RWPE1 (cell line): Measurements from ENCODE around the gene ACIN1.

Experiments used
- CTCF ChIA-PET: fragments of 350-600 bp; sonication (Branson Sonifier 250); formaldehyde crosslinking; extraction: SDS; loops from one replicate; lab custom pipeline; 2021; lab: Yijun Ruan, JAX
- POLR2A ChIA-PET: fragments of 400-600 bp; formaldehyde crosslinking; extraction: SDS; loops from one replicate; lab custom pipeline; 2020; ENCODE audit warnings: antibody characterized with exemption; ENCODE audit not compliant: low non-redundant PET; lab: Yijun Ruan, JAX
- DNase-seq: peaks from one replicate; pipeline ENCODE4 v3.0.0; 2012; ENCODE audit warnings: low spot score
- H3K27ac ChIP-seq: fragments of 450-650 bp; 2 replicates; pipeline ENCODE4 v1.5.1; 2017
- CTCF ChIP-seq: fragments of 450-650 bp; conservative IDR thresholded peaks from 2 replicates; pipeline ENCODE4 v1.5.1; 2017; ENCODE audit warnings: low read depth, mild to moderate bottlenecking

Gene ACIN1

GRCh38 chr14:23025151-23025814, 69.7 kb downstream of the ACIN1 start:
- peak overlapping the region; percentile 21; the same call in 1 of the 2 replicates for H3K27ac ChIP-seq
- no peak for DNase-seq
- no peak for TF ChIP-seq CTCF
- ChIA-PET CTCF (interaction anchor here (0.6 to 0.7 kb wide), 2 partner anchors 67 to 246 kb away, joined by 3 to 4 read pairs; no protein-coding TSS in a partner anchor), POLR2A (interaction anchor here (0.7 kb wide), 1 partner anchor 24 kb away, joined by 3 read pairs; no protein-coding TSS in a partner anchor)

- CTCF ChIA-PET, result interaction anchor here (0.9 kb wide), 1 partner anchor 32 kb away, joined by 3 read pairs; no protein-coding TSS in a partner anchor
- H3K27ac ChIP-seq, result no peak overlapping the region
- POLR2A ChIA-PET, result no interaction called here
- no peak for DNase-seq
- TF ChIP-seq CTCF, result no peak
Observed at GRCh38 chr14:23024612-23025075, 70.3 kb downstream of the ACIN1 start.

GRCh38 chr14:23023795-23024152, 71.2 kb downstream of the ACIN1 start:
- POLR2A ChIA-PET, result no interaction called here
- no peak overlapping the region for H3K27ac ChIP-seq

GRCh38 chr14:23023022-23023794, 71.7 kb downstream of the ACIN1 start:
- POLR2A ChIA-PET, result no interaction called here
- CTCF ChIA-PET, result interaction anchor here (0.9 to 1.1 kb wide), 3 partner anchors 33 to 46 kb away, joined by 3 to 8 read pairs (median 3); no protein-coding TSS in a partner anchor
- DNase-seq, result no peak
- TF ChIP-seq CTCF, result no peak
- H3K27ac ChIP-seq, result no peak overlapping the region

More at GRCh38 chr14:23023795-23024152, 71.2 kb downstream of the ACIN1 start:
- DNase-seq, result no peak
- no peak for TF ChIP-seq CTCF
- CTCF ChIA-PET, result interaction anchor here (0.9 to 1.1 kb wide), 2 partner anchors 33 to 45 kb away, joined by 3 read pairs; no protein-coding TSS in a partner anchor

- POLR2A ChIA-PET, result interaction anchor here (0.7 kb wide), 1 partner anchor 47 kb away, joined by 3 read pairs; no protein-coding TSS in a partner anchor
- no peak for TF ChIP-seq CTCF
Observed at GRCh38 chr14:23021889-23022442, 73.0 kb downstream of the ACIN1 start.

GRCh38 chr14:23021434-23021833, 73.5 kb downstream of the ACIN1 start:
- CTCF ChIA-PET, result no interaction called here

More at GRCh38 chr14:23021889-23022442, 73.0 kb downstream of the ACIN1 start:
- no peak for DNase-seq
- H3K27ac ChIP-seq, result no peak overlapping the region
- CTCF ChIA-PET, result interaction anchor here (0.7 kb wide), 1 partner anchor 158 kb away, joined by 3 read pairs; no protein-coding TSS in a partner anchor

More at GRCh38 chr14:23021434-23021833, 73.5 kb downstream of the ACIN1 start:
- no peak for DNase-seq
- no peak for TF ChIP-seq CTCF
- POLR2A ChIA-PET, result interaction anchor here (0.7 kb wide), 1 partner anchor 46 kb away, joined by 3 read pairs; no protein-coding TSS in a partner anchor
- no peak overlapping the region for H3K27ac ChIP-seq
